Mucosa of descending colon (tissue), 3 donors: ENCODE data around the gene ACSM4. TPM values are rescaled to one million over a fixed set of nuclear protein-coding genes. Genes with fewer than 3 reads are reported as not detected.
"Not testable (repeated sequence)": the region's sequence is repeated elsewhere in the genome, so short reads cannot be mapped to it uniquely, and the experiment has no call there.

Source experiments
- ATAC-seq: fragments of 200-7000 bp; cut with Tn5 transposase; one replicate; pipeline ENCODE4 v1.9.1; 2020; ENCODE audit warnings: mild to moderate bottlenecking, moderate library complexity
- DNase-seq, 3 donors: peaks; one replicate each; pipeline ENCODE4 v3.0.0-alpha.2; 2020
- H3K36me3 ChIP-seq: fragments of 200-600 bp; one replicate; pipeline ENCODE4 v1.8.0; 2021; ENCODE audit warnings: low read depth, mild to moderate bottlenecking
- H3K4me1 ChIP-seq: fragments of 200-600 bp; one replicate; pipeline ENCODE4 v1.8.0; 2021; ENCODE audit warnings: low read depth, mild to moderate bottlenecking
- H3K4me3 ChIP-seq: fragments of 200-600 bp; one replicate; pipeline ENCODE4 v1.8.0; 2021; ENCODE audit warnings: mild to moderate bottlenecking
- H3K9me3 ChIP-seq: fragments of 200-600 bp; one replicate; pipeline ENCODE4 v1.8.0; 2021; ENCODE audit warnings: mild to moderate bottlenecking
- intact Hi-C, 2 donors: fragments of 100-400 bp; cut with DNase I in 1 of 2; cut with micrococcal nuclease in 1 of 2; formaldehyde crosslinking; loops; one replicate each; pipeline versions ENCODE4 v1.11.0 to v1.11.1; 2022; cut with DNase I, micrococcal nuclease
- total RNA-seq, 3 donors: library from RNA; stranded (reverse); fragmentation: NEBNext Ultra II Directional in 2 of 3; extraction: Animal tissue kit (Norgen Biotek cat#: 25700) in 2 of 3; gene quantifications; one replicate each; pipeline versions ENCODE4 v1.2.1 to v1.2.4, GENCODE V29; 2021 to 2023
- TF ChIP-seq, protein P1 (sequence below): fragments of 200-600 bp; IDR thresholded peaks from one replicate; pipeline ENCODE4 v1.8.0; 2022; ENCODE audit warnings: antibody characterized with exemption, mild to moderate bottlenecking
- donor health status: DM: no; HTN: no; CAD: no; lungs with moderate emphysema.
- donor health status: DM: no; HTN: no; CAD: no.
- donor health status: DM: no; HTN: yes; CAD: no.

ACSM4 gene
- total RNA-seq, 3 donors from 2014 or later: not detected

DNA sequence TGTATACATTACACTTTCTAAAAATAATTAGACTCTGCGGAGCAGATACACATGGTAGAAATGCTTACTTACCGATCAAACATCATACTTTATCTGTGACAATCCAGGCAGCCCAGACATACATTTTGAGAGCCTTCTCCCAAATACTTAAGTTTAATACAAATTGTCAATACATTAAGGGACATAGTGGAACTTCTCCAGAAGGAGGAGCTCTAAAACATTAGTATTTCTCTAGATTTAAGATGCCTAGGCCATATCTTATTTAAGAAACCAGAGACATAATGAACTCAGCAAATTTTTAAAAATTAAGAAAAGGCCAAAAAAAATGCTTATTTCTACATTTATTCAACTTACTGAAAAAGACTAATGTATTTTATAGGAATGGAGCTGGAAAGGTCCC, 16.1 kb downstream of the ACSM4 start:
- DNase-seq (no peak), ATAC-seq (no peak)
- Histone ChIP-seq H3K9me3 (no peaks in the 10 kb centered on the region), H3K36me3 (no peaks in the 10 kb centered on the region), H3K4me3 (no peak overlapping the region), H3K4me1 (no peaks in the 10 kb centered on the region)
- TF ChIP-seq, protein P1, sequence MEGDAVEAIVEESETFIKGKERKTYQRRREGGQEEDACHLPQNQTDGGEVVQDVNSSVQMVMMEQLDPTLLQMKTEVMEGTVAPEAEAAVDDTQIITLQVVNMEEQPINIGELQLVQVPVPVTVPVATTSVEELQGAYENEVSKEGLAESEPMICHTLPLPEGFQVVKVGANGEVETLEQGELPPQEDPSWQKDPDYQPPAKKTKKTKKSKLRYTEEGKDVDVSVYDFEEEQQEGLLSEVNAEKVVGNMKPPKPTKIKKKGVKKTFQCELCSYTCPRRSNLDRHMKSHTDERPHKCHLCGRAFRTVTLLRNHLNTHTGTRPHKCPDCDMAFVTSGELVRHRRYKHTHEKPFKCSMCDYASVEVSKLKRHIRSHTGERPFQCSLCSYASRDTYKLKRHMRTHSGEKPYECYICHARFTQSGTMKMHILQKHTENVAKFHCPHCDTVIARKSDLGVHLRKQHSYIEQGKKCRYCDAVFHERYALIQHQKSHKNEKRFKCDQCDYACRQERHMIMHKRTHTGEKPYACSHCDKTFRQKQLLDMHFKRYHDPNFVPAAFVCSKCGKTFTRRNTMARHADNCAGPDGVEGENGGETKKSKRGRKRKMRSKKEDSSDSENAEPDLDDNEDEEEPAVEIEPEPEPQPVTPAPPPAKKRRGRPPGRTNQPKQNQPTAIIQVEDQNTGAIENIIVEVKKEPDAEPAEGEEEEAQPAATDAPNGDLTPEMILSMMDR: no peak
- intact Hi-C loops: no loop called here

DNA sequence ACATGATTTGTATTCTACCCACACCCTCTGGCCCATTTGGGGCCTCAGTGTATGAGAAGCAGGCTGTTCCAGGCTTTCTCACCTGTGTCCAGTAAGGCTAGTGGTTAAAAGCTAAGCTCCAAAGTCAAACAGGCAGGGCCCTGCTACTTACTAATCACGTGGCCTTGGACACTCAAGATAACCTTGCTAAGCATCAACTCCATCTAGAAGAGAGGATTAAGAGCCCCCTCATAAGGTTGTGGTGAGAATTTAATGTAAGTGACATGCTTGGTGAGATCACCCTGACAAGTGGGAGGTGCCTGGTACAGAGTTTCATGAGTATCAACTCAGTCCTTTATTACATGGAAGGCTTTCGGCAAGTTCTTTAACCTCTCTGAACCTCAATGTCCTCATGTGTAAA, 17.8 kb downstream of the ACSM4 start:
- no peaks in the 10 kb centered on the region for H3K4me1 ChIP-seq
- no peaks in the 10 kb centered on the region for H3K9me3 ChIP-seq
- no peak overlapping the region for H3K4me3 ChIP-seq
- TF ChIP-seq, protein P1: no peak
- ATAC-seq (no peak), DNase-seq (no peak)
- intact Hi-C loops: no loop called here
- H3K36me3 ChIP-seq: no peaks in the 10 kb centered on the region

DNA sequence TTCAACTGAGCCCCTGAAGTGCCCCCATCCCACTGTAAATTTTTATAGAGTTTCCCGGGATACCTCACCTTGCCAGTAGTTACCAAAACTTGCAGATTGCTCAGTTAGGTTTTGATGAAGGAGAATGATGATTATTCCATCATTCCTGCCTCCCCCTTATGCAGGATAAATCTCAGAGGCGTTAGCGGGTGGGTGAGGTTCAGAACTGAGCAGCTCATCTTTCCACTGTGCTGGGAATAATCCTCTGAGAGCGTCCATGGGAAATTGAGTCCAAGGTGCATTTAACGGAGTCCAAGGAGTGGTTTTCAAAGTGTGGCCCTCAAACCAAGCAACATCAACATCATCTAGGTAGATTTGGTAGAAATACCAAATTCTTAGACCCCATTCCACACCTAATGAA, 18.7 kb downstream of the ACSM4 start:
- no peaks in the 10 kb centered on the region for H3K9me3 ChIP-seq
- H3K4me1 ChIP-seq: no peaks in the 10 kb centered on the region
- H3K4me3 ChIP-seq: no peak overlapping the region
- DNase-seq: no peak
- TF ChIP-seq, protein P1: no peak
- ATAC-seq: no peak
- H3K36me3 ChIP-seq: no peaks in the 10 kb centered on the region
- intact Hi-C loops: no loop called here

DNA sequence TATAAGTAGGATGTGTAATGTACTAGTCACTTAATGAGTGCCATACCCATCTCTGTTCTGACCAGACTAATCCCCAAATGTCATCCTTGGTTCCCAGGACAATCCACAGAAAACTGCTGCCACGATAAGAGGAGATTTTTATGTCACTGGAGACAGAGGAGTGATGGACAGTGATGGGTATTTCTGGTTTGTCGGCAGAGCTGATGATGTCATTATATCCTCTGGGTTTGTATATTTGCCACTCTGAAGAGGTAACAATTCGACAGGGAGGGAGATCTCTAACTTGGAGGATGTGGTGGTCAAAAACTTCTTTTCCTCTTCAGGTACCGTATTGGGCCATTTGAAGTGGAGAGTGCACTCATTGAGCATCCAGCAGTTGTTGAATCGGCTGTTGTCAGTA, 20.3 kb downstream of the ACSM4 start:
- no peak for ATAC-seq
- intact Hi-C loops: no loop called here

DNA sequence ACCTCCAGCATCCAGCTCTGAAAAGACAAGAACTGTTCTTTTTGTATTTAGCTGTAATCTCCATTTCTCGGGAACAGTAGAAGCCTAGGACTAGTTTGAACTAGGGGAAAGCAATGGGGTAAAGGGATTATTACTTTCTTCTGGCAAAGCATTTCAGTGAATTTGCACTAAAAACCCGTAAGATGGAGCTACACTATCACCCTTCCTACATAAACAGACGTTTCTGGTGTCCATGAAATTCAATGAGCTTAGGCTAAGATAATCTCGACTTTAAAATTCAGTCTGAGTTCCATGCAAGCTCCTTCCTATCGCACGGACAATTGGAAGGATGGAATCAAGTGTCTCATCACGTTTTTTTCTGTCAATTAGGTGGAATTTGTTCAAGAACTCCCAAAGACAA, 24.0 kb downstream of the ACSM4 start:
- no peak overlapping the region for H3K4me3 ChIP-seq
- ATAC-seq (no peak), DNase-seq (no peak)
- no peaks in the 10 kb centered on the region for H3K4me1 ChIP-seq
- H3K9me3 ChIP-seq: no peaks in the 10 kb centered on the region
- intact Hi-C loops: no loop called here
- no peaks in the 10 kb centered on the region for H3K36me3 ChIP-seq
- TF ChIP-seq, protein P1: no peak

More for the DNA sequence above, 20.3 kb downstream of the ACSM4 start:
- H3K9me3 ChIP-seq: no peaks in the 10 kb centered on the region
- no peak for DNase-seq
- no peaks in the 10 kb centered on the region for H3K4me1 ChIP-seq
- TF ChIP-seq, protein P1: no peak
- no peaks in the 10 kb centered on the region for H3K36me3 ChIP-seq
- H3K4me3 ChIP-seq: no peak overlapping the region

DNA sequence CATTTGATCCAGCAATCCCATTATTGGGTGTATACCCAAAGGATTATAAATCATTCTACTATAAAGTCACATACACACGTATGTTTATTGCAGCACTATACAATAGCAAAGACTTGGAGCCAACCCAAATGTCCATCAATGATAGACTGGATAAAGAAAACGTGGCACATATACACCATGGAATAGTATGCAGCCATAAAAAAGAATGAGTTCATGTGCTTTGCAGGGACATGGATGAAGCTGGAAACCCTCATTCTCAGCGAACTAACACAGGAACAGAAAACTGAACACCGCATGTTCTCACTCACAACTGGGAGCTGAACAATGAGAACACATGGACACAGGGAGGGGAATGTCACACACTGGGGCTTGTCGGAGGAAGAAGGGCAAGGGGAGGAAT, 33.9 kb downstream of the ACSM4 start:
- H3K36me3 ChIP-seq, H3K9me3 ChIP-seq, DNase-seq, ATAC-seq, intact Hi-C loops, H3K4me1 ChIP-seq, H3K4me3 ChIP-seq: not testable (repeated sequence)
